A172 (cell line): ENCODE results near the gene LEF1. TPM values are rescaled to one million over a fixed set of nuclear protein-coding genes. Genes with fewer than 3 reads are reported as not detected.

Source experiments
- DNase-seq: peaks from one replicate; pipeline ENCODE4 v3.0.0-alpha.2; 2015; ENCODE audit warnings: low spot score
- total RNA-seq: library from RNA; depleted of rRNA; stranded (reverse); fragments of >200 nt; shearing (Covaris generic); gene quantifications from 2 replicates; pipeline ENCODE4 v1.2.3, GENCODE V29; 2014; rRNA removed

LEF1 gene
- total RNA-seq, 1 experiment from 2014 or later = 6.1 TPM

DNA sequence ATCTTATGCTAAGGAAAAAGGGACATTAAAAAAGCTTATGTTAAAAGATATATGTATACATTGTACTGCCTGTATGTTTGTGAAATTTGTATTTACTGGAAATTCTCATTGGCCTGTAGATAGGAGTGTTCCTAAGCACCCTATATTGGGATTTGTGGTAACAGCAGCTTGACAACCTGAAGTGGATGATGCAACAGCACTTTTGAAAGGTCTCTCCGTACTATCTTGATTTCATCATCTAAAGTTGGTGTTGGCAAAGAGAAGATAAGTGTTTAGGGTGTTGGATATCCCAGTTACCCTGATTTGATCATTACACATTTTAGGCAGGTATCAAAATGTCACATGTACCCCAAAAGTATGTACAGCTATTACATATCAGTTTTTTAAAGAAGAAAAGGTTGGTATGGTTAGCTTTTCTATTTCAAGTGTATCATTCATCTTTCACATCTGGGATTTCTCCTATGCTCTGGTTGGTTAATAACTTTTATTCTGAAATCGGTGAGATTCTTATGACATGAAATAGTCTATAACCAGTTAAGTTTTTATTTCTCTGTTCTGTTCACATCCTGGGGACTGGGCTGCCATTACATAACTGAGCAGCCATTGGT lies 168.7 kb downstream of the LEF1 start:
- DNase-seq = no peak

DNA sequence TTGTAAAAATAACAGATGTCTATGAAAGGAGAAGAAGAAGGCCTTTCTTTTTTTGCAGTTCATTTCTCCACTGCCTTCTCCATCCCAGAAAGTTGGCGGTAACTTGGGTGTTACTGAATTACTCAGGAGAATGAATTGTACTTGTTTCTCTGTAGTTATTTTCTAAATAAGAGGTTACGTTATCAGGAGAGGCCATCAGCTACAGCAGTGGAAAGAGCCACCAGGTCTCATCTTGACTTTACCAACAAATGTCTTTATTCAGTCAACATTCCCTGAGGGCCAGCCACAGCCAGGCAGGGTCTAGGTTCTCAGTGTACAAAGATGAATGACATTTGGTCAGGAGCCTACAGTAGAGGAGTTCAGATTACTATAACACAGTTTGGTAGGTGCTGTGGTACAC lies 170.9 kb downstream of the LEF1 start:
- DNase-seq = no peak

Other genes starting within 250 kb of the LEF1 start
- gene CYP2U1, start 237.4 kb downstream of the LEF1 start, total RNA-seq = 13.1 and 15.7 TPM in 2 replicates
- gene HADH, start 179.0 kb downstream of the LEF1 start, total RNA-seq = 7.7 and 10.8 TPM in 2 replicates